ENCODE data around the gene GPR162. TPM values are rescaled to one million over a fixed set of nuclear protein-coding genes. Genes with fewer than 3 reads are reported as not detected.

GPR162 gene
- total and polyA plus RNA-seq, 10 of the 15 experiments (the other 5 are each of a cell fraction or from before 2014, with no cell fraction given): not detected

DNA sequence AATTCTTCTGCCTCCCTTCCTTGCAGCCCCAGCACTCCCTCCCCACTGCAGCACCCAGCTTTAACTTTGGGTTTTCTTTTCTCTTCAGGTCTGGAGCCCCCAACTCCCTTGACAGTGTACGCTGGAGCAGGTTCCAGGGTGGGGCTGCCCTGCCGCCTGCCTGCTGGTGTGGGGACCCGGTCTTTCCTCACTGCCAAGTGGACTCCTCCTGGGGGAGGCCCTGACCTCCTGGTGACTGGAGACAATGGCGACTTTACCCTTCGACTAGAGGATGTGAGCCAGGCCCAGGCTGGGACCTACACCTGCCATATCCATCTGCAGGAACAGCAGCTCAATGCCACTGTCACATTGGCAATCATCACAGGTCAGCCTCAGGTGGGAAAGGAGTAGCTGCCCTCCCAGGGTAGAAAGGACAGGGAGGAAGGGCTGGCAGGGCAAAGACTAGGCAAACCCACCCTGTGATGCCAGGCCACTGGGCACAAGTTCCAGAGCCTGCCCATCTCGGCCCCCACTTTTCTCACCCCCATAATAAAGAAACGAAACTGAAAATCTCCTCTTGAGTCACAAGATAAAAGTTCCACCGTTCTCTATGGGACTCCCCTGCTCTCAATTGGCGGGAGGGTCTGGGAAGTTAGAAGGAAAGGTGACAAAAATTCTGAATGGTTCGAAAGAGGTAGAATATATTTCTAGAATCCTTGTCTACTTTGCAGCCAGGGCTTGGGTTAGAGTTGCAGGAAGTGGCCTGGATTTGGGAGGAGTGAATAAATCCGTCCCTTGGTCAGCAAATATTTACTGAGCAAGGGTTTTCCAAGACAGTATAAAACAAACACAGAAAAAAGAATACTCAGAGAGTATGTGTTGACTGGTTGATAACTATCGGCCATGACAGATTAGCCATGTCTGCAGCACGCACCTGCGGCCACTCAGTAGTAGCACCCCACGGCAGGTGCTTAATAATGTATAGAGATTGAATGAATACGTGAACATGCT is 46.1 kb upstream of the GPR162 start:
- H3K79me2 ChIP-seq (ENCODE audit: control insufficient read depth, insufficient read depth, low read length): no peaks in the 10 kb centered on the region; the same call in 1 of the 2 replicates
- no peak for FAIRE-seq
- no peak for DNase-seq (ENCODE audit: low read depth, low spot score)

More for the DNA sequence above, 46.1 kb upstream of the GPR162 start:
- H3K36me3 ChIP-seq (ENCODE audit: control insufficient read depth in 2 of 2, insufficient read depth in 2 of 2, low read length in 1 of 2): no peaks in the 10 kb centered on the region
- no peak overlapping the region for H3K27ac ChIP-seq (ENCODE audit: control insufficient read depth, insufficient read depth)
- no peaks in the 10 kb centered on the region for H3K9me3 ChIP-seq (replicated peaks; ENCODE audit: control insufficient read depth, insufficient read depth, low read length)
- no peak overlapping the region for H2AFZ ChIP-seq (ENCODE audit: control insufficient read depth, low read depth, low read length)
- no TSS peak for BruUV-seq (replicated peaks)
- peak overlapping the region; percentile 23; the same call in 1 of the 2 replicates for H3K4me2 ChIP-seq (ENCODE audit: control insufficient read depth, insufficient read depth)
- no peak overlapping the region for H3K9ac ChIP-seq (ENCODE audit: control insufficient read depth, insufficient read depth, low read length)
- no peak overlapping the region for H3K4me3 ChIP-seq
- in situ Hi-C loops (cut with MboI) (no loop called here), intact Hi-C loops (cut with micrococcal nuclease; ENCODE audit: unreplicated experiment) (loop anchor here (5.0 kb wide), 2 partner anchors 38 to 223 kb away; no protein-coding TSS in a partner anchor)
- ChIA-PET CTCF (interaction anchor here (0.7 to 12.7 kb wide), 5 partner anchors 9 to 96 kb away, joined by 3 to 221 read pairs (median 13); partner anchors contain the start of genes MLF2 and PTMS), RAD21 (ENCODE audit: unreplicated experiment) (interaction anchor here (0.9 to 5.7 kb wide), 3 partner anchors 10 to 22 kb away, joined by 3 to 68 read pairs (median 3); partner anchors contain the start of genes MLF2 and PTMS), SMC1A (ENCODE audit: uncharacterized antibody, unreplicated experiment) (interaction anchor here (1.3 to 3.5 kb wide), 4 partner anchors 10 to 76 kb away, joined by 3 to 14 read pairs (median 8); partner anchors contain the start of genes CDCA3, MLF2, PTMS and USP5), POLR2A (interaction anchor here (0.7 to 2.0 kb wide), 8 partner anchors 9 to 86 kb away, joined by 3 to 9 read pairs (median 5); partner anchors contain the start of genes MLF2, PTMS, USP5 and ZNF384)
- H4K20me1 ChIP-seq (ENCODE audit: control insufficient read depth, insufficient read depth): no peaks in the 10 kb centered on the region
- TF ChIP-seq, protein P1, sequence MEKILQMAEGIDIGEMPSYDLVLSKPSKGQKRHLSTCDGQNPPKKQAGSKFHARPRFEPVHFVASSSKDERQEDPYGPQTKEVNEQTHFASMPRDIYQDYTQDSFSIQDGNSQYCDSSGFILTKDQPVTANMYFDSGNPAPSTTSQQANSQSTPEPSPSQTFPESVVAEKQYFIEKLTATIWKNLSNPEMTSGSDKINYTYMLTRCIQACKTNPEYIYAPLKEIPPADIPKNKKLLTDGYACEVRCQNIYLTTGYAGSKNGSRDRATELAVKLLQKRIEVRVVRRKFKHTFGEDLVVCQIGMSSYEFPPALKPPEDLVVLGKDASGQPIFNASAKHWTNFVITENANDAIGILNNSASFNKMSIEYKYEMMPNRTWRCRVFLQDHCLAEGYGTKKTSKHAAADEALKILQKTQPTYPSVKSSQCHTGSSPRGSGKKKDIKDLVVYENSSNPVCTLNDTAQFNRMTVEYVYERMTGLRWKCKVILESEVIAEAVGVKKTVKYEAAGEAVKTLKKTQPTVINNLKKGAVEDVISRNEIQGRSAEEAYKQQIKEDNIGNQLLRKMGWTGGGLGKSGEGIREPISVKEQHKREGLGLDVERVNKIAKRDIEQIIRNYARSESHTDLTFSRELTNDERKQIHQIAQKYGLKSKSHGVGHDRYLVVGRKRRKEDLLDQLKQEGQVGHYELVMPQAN (conservative IDR thresholded peaks at IDR 0.05): no peak
- TF ChIP-seq, protein P2, sequence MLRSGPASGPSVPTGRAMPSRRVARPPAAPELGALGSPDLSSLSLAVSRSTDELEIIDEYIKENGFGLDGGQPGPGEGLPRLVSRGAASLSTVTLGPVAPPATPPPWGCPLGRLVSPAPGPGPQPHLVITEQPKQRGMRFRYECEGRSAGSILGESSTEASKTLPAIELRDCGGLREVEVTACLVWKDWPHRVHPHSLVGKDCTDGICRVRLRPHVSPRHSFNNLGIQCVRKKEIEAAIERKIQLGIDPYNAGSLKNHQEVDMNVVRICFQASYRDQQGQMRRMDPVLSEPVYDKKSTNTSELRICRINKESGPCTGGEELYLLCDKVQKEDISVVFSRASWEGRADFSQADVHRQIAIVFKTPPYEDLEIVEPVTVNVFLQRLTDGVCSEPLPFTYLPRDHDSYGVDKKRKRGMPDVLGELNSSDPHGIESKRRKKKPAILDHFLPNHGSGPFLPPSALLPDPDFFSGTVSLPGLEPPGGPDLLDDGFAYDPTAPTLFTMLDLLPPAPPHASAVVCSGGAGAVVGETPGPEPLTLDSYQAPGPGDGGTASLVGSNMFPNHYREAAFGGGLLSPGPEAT (IDR thresholded peaks at IDR 0.05; ENCODE audit: low read depth): peak; percentile 28; the same call in 1 of the 2 replicates
- TF ChIP-seq IKZF2 (IDR thresholded peaks at IDR 0.05) (peak; percentile 30 to 53; a peak in 2 of 4 replicates), EED (IDR thresholded peaks at IDR 0.05; ENCODE audit: low read depth) (peak; percentile 12; the same call in 1 of the 2 replicates)
- H3K27me3 ChIP-seq (replicated peaks in 1 of 2; ENCODE audit: control insufficient read depth in 2 of 2, insufficient read depth in 2 of 2, low read length in 1 of 2): no peaks in the 10 kb centered on the region
- H3K4me1 ChIP-seq (ENCODE audit: control insufficient read depth, insufficient read depth, low read length): peaks cover 48% of the 10 kb centered on the region
- no peak for ATAC-seq
- 50% methylated on average over 16 of the region's 16 CpGs for WGBS (ENCODE audit: insufficient coverage, insufficient replicate concordance, low lambda C conversion rate, missing lambda C conversion rate)

Measured in GM12878 (cell line).